ENCODE measurements around the gene AP5Z1. TPM values are rescaled to one million over a fixed set of nuclear protein-coding genes. Genes with fewer than 3 reads are reported as not detected.

AP5Z1 gene
- total RNA-seq, 1 donor from 2014 or later: 40.5 TPM

DNA sequence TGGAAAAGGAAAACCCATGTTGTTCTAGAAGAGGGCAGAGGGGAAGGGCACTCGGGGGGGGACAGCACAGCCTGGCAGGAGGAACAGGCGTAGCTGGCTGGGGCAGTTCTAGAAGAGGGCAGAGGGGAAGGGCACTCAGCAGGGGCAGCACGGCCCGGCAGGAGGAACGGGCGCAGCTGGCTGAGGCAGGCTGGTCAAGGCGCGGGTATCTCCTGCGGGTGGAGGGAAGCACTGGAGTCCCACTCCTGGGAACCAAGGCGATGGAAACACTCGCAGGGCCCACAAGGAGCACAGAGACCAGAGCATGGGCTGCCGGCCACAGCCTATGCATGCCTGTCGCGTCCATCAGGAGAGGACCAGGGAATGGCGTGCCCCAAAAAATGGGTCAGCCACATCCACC, 49.7 kb downstream of the AP5Z1 start:
- no peak overlapping the region for H3K27ac ChIP-seq
- intact Hi-C loops (cut with DNase I): loop anchor here (10.0 kb wide), 1 partner anchor 60 kb away; the partner anchor contains the start of gene RADIL

DNA sequence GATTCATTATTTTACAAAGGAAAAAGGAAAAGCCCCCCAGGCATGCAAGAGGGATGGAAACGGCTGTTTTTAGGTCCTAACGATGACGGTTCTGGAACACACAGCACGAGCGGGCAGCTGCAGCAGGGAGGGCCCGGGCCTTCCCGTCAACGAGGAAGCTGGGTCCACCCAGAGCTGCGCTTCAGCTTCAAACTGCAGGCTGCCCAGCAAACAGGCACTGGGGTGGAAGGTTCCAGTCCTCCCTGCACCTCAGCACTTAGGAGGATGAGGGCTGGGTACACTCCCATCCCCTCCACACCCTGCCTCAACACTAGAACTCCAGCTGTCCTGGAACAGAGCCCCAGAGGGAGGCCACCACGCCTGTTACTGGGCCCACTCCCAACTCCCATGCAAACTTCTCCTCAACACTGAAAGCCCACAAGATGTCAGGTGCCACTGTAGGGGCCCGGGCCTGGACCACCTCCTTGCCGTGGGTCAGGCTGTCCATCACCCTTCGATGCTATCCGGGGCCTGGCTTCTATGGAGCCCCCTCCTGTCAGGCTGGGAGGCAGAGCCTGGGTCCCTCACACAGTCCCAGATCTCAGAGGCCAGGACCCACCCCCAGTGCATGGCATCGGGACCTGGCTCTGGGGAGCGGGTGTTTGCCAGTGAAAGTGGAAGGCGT, 53.4 kb downstream of the AP5Z1 start:
- no peak for DNase-seq (ENCODE audit: extremely low spot score in 2 of 2)
- H3K27ac ChIP-seq: no peak overlapping the region
- H3K4me1 ChIP-seq: no peaks in the 10 kb centered on the region
- intact Hi-C loops (cut with DNase I): loop anchor here (10.0 kb wide), 1 partner anchor 56 kb away; the partner anchor contains the start of gene RADIL
- no peak for TF ChIP-seq POLR2A (IDR thresholded peaks at IDR 0.05)
- TF ChIP-seq, protein P1, sequence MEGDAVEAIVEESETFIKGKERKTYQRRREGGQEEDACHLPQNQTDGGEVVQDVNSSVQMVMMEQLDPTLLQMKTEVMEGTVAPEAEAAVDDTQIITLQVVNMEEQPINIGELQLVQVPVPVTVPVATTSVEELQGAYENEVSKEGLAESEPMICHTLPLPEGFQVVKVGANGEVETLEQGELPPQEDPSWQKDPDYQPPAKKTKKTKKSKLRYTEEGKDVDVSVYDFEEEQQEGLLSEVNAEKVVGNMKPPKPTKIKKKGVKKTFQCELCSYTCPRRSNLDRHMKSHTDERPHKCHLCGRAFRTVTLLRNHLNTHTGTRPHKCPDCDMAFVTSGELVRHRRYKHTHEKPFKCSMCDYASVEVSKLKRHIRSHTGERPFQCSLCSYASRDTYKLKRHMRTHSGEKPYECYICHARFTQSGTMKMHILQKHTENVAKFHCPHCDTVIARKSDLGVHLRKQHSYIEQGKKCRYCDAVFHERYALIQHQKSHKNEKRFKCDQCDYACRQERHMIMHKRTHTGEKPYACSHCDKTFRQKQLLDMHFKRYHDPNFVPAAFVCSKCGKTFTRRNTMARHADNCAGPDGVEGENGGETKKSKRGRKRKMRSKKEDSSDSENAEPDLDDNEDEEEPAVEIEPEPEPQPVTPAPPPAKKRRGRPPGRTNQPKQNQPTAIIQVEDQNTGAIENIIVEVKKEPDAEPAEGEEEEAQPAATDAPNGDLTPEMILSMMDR (IDR thresholded peaks at IDR 0.05): no peak
- TF ChIP-seq POLR2AphosphoS5 (IDR thresholded peaks at IDR 0.05; ENCODE audit: insufficient read depth in 1 of 2, low read depth in 1 of 2): no peak
- H3K9me3 ChIP-seq: no peaks in the 10 kb centered on the region
- H3K36me3 ChIP-seq: no peaks in the 10 kb centered on the region
- no peaks in the 10 kb centered on the region for H3K27me3 ChIP-seq
- H3K4me3 ChIP-seq: no peak overlapping the region

More for the DNA sequence above, 49.7 kb downstream of the AP5Z1 start:
- DNase-seq (ENCODE audit: extremely low spot score in 2 of 2): no peak
- Histone ChIP-seq H3K36me3 (no peaks in the 10 kb centered on the region), H3K4me1 (no peaks in the 10 kb centered on the region), H3K9me3 (no peaks in the 10 kb centered on the region), H3K4me3 (no peak overlapping the region), H3K27me3 (no peaks in the 10 kb centered on the region)
- no peak for TF ChIP-seq POLR2AphosphoS5 (IDR thresholded peaks at IDR 0.05; ENCODE audit: insufficient read depth in 1 of 2, low read depth in 1 of 2)
- TF ChIP-seq, protein P1 (IDR thresholded peaks at IDR 0.05): no peak
- TF ChIP-seq POLR2A (IDR thresholded peaks at IDR 0.05): no peak

- no peak overlapping the region for H3K27ac ChIP-seq
- TF ChIP-seq, protein P1 (IDR thresholded peaks at IDR 0.05): peak in 2 of 3 experiments; percentile 29 to 74
- TF ChIP-seq POLR2A (IDR thresholded peaks at IDR 0.05): no peak
- no peaks in the 10 kb centered on the region for H3K36me3 ChIP-seq
- intact Hi-C loops (cut with DNase I): no loop called here
- no peaks in the 10 kb centered on the region for H3K4me1 ChIP-seq
- no peaks in the 10 kb centered on the region for H3K27me3 ChIP-seq
- no peaks in the 10 kb centered on the region for H3K9me3 ChIP-seq
- no peak for DNase-seq (ENCODE audit: extremely low spot score in 2 of 2)
- H3K4me3 ChIP-seq: no peak overlapping the region
Observed at GRCh38 chr7:4830176-4830575, 54.8 kb downstream of the AP5Z1 start.

- DNase-seq (ENCODE audit: extremely low spot score in 2 of 2): no peak
Observed at GRCh38 chr7:4831723-4832495, 56.5 kb downstream of the AP5Z1 start.

More at GRCh38 chr7:4831723-4832495, 56.5 kb downstream of the AP5Z1 start:
- Histone ChIP-seq H3K27me3 (no peaks in the 10 kb centered on the region), H3K36me3 (no peaks in the 10 kb centered on the region), H3K27ac (no peak overlapping the region), H3K4me1 (no peaks in the 10 kb centered on the region), H3K9me3 (no peaks in the 10 kb centered on the region), H3K4me3 (no peak overlapping the region)
- no peak for TF ChIP-seq POLR2A (IDR thresholded peaks at IDR 0.05)
- no peak for TF ChIP-seq POLR2AphosphoS5 (IDR thresholded peaks at IDR 0.05; ENCODE audit: insufficient read depth in 1 of 2, low read depth in 1 of 2)
- TF ChIP-seq, protein P1 (IDR thresholded peaks at IDR 0.05): no peak
- intact Hi-C loops (cut with DNase I): no loop called here

Data from vagina (tissue), 2 donors.